ENCODE results near the gene KRTAP21-1.
"Not testable (repeated sequence)": the region's sequence is repeated elsewhere in the genome, so short reads cannot be mapped to it uniquely, and the experiment has no call there.

Gene KRTAP21-1

DNA sequence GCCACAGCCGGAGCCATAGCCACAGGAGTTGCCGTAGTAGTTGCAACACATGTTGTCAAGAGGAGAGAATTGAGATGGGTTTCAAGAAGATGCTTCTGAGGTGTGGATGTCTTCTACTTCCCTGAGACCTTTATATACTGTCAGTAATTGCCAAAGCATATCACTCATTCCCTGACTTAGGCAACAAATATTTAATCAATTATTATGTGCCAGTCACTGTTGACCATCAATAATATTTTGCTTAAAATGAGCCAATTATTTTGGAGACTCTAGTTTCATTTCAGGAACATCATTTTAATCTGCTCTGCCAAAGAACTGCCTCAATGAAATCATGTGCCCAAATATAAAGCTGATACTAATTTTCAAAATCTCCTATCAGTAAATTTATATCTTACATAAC lies at the start of gene KRTAP21-1:
KRTAP21-1 (minus strand) TSS at position 101 of the 400 bp plus-strand sequence; CDS start at position 51, 50 bp downstream.
- in situ Hi-C loops (cut with MboI; ENCODE audit: low sequenced_read_pairs) = not testable (repeated sequence)

DNA sequence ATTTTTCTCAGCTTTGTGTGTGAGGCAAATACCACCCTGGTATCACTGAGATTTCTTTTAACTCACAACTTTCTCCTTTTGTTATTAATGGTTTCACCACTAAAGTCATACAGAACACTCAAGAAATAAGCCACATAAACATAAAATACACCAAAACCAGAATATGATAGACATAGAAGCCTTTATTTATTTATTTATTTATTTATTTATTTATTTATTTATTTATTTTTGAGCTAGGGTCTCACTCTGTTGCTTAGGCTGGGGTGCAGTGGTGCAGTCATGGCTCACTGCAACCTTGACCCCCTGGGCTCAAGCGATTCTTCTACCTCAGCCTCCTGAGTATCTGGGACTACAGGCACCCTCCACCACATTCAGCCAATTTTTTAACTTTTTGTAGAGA lies 45.4 kb upstream of the KRTAP21-1 start:
- in situ Hi-C loops (cut with MboI; ENCODE audit: low sequenced_read_pairs) = no loop called here

DNA sequence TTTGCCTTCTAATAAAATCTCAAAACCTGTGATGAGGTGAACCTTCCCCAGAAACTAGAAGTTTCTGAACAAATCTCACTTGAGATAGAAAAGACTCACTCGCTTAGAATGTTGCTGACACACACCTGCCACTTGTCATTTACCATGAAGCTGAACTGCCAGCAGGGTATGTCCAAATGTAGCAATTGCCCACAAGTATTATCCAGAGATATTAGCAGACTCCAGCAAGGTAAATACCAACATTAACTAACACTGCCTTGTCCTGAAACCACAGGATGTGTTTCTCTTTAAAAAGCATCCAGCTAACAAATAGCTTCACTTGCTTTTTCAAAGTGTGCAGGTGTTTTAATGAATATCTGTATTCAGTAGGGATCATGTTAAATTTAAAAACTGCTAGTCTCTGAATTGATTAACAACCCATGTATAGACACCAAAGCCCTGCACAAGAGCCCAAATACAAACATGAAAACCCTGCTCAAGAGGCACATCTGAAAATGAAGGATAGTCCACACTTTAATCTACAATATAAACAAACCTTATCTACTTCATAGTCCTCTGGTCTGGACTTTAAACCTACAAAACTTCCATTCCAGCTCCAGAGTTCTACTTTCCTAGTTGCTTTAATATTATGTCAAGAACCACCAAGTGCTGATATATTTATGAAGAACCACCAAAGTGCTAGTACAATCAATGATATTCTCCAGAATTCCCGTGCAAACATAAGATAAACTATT lies 38.5 kb upstream of the KRTAP21-1 start:
- in situ Hi-C loops (cut with MboI; ENCODE audit: low sequenced_read_pairs) = no loop called here

DNA sequence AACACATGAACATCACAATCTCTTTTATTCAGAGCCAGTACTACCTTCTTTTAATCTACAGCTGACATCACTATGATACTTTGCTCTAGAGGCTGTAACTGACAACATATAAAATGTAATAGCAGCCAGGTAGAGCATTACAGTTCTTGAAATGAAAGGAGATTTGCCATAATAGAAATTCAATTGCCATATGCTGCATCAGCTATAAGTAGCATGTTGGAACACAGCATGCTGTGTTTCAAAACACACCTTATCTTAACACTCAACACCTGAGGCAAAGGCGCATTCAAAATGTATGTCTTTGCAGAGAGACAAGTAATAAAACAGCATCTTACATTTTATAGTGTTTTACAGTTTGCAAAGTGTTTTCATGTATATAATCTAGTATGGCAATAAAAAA lies 24.0 kb upstream of the KRTAP21-1 start:
- in situ Hi-C loops (cut with MboI; ENCODE audit: low sequenced_read_pairs) = no loop called here

DNA sequence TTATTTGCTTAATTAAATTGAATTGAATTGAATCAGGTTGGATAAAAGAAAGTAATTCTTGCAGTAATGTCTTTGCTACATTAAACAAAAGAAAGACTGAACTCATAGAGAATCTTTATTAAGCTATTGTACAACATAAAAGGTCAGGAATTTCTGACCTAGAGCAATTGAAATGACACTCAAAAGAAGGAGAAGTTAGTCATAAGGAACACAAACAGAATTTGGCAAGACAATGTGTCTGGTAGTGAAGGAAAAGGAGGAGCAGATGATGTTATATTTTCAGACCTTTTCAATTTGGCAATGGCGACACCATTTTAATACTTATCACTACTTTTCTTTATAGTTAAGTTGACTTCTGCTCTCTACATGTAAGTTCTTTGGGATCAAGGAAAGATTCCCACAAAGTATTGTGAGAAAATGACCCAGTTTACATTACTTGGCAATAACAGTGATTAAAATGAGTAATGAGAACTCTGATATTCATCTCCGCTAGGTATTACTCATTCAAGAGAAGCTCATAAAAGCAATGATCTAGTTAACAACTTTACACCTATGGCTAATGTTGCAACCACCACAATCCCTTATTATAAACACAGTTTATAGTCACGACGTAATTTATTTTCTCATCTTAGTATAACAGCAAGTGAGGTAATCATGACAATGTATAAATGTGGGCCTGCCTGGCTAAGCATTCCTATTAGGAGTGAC lies 14.7 kb upstream of the KRTAP21-1 start:
- in situ Hi-C loops (cut with MboI; ENCODE audit: low sequenced_read_pairs) = no loop called here

DNA sequence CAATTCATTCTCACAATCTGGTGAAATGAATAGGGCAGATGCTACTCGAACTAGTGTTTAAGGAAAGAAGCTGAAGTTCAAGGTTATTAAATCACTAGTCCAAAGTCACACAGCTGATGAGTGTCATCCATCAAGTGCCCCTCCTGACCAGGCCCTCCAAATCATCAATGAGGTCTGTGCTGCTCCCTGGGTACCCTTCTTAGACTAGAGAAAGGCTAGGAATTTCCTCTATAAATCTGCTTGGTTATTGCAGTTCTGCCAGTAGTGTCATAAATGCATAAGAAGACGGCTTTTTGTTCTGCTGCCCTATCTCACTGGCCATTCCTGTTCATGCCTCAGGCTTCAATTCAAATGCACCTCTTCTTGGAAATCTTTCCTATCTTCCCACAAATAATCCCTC lies 5.5 kb upstream of the KRTAP21-1 start:
- in situ Hi-C loops (cut with MboI; ENCODE audit: low sequenced_read_pairs) = no loop called here

DNA sequence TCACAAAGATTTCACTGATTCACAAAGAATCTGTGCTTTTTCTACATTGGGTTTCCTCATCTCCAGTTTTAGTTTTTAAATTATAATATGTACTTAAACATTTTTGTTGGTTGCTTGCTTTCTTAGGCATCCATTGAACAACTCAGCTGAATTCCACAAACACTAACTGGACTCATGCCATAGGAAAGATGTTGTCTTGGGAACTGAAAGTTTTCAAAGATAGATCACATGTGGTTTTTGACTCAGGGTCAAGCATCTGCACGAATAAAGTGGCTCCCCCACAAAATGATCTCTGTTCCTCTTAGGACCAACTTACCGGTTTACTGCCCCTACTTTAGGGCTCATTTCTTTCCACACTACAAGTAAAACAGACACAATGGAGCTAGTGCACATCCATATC lies 3.1 kb upstream of the KRTAP21-1 start:
- in situ Hi-C loops (cut with MboI; ENCODE audit: low sequenced_read_pairs) = no loop called here

DNA sequence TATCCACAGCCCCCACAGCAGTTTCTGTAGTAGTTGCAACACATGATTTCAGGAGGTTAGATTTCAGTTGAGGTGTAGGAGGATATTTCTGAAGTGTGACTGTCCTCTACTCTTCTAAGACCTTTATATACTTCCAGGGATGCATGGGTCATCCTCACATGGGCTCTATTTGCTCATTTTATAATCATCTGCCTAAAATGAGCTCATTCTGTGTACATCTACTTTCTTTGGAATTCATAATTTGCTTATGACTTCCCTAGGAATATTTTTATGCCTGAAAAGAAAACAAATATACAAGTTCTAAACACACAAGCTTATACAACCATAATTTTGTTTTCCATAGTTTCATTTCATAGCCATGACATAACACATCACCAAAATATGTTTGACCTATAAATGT lies 8.1 kb downstream of the KRTAP21-1 start, which contains the start of gene KRTAP21-2:
KRTAP21-2 (minus strand) TSS at position 101 of the 400 bp plus-strand sequence; CDS start at position 44, 57 bp downstream.
- in situ Hi-C loops (cut with MboI; ENCODE audit: low sequenced_read_pairs) = no loop called here

DNA sequence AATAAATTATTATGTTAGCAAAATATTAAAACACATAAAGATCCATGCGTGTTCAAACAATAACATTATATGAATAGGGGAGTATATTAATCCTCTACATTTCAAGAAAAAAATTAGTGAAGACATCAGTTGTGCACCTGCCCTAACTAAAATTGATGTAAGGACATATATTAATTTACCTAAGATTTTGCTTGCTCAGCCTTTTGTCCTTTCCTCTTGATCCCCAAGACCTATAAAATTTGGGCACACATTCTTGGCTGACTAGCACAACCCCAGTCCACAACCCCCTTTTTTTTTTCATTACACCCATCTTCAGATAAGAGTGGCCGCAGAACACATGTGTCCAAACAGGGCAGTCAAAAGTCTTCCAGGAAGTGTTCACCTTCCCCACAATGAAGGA lies 14.8 kb downstream of the KRTAP21-1 start:
- in situ Hi-C loops (cut with MboI; ENCODE audit: low sequenced_read_pairs) = no loop called here

DNA sequence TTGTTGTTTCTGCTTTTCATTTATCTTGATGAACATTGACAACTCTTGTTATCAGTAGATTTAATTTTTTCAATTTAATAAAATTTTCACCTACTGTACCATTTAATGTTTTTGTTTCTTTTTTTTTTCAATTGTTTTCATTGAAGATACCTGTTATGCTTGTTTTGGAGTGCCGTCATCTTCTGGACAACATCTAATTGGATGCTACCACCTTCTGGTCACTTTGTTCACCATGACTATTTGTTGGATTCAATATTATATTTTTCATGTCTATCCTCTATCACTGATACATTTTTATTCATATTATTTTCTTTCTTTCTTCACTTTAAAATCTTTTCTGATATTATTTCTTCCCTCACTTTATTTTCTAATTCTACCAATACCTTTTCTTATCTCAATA lies 22.2 kb downstream of the KRTAP21-1 start:
- in situ Hi-C loops (cut with MboI; ENCODE audit: low sequenced_read_pairs) = no loop called here

DNA sequence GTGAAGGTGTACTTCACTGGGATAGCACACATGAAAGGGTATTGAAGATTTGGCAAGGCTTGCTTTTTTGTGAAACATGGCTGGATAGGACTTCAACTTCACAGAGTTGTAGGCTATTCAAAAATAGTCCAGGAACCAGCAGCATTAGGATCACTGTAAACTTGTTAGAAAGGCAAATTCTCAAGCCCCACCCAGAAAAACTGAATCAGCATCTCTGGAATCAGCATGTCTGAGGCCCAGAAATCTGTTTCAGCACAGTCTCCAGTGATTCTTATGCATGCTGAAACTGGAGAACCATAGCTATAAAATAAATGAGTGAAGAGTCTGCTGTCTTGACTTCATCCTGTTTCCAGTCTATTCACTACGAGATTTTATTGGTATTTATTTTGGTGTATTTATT lies 28.5 kb downstream of the KRTAP21-1 start:
- in situ Hi-C loops (cut with MboI; ENCODE audit: low sequenced_read_pairs) = no loop called here

DNA sequence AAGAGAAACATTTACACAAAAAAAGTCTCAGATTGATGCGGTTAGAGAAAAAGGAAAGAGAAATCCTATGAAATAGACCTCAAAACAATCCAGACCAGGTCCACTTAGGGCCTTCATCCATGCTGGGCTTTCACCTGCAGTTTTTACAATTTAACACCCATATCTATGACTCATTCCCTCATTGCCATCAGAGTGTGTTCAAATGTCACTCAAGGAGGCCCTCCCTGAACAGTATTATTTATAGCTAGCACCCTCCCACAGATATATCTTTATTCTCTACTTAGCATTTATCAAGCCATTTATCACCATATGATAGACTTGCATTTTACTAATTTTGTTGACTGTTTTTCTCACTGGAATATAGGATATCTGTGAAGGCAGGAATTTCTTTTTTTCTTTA lies 35.8 kb downstream of the KRTAP21-1 start:
- in situ Hi-C loops (cut with MboI; ENCODE audit: low sequenced_read_pairs) = no loop called here

DNA sequence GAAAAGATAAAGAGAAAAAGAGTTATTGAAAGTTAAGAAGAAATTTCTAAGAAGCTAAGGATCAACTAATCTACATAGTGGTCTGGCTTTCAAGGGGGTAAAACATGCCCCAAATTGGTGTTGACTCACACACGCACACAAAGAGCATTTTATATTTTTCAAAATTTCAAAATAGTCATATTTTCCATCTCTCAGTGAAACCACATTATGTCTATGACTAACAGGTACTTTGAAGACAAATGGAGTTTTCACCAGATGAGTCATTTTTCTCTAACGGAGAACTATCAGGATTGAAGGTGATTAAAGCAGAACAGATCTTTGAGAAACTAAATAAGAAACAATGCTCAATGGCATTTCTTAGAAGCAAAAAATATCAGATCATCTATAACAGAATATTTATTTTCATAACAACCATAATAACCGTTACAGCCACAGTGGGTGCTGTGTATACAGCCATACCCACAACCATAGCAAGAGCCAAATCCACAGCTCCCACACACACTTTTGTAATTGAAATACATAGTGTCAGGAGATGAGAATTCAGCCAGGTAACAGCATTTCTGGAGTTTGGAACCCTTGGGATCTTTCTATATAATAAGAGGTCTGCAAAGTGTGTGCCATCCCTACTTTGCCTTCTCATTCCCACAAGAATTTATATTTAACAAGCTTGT lies 36.9 kb downstream of the KRTAP21-1 start, which contains the start of gene KRTAP21-3:
KRTAP21-3 (minus strand) TSS at position 539 of the 671 bp plus-strand sequence; CDS start at position 521, 18 bp downstream.
- in situ Hi-C loops (cut with MboI; ENCODE audit: low sequenced_read_pairs) = no loop called here

DNA sequence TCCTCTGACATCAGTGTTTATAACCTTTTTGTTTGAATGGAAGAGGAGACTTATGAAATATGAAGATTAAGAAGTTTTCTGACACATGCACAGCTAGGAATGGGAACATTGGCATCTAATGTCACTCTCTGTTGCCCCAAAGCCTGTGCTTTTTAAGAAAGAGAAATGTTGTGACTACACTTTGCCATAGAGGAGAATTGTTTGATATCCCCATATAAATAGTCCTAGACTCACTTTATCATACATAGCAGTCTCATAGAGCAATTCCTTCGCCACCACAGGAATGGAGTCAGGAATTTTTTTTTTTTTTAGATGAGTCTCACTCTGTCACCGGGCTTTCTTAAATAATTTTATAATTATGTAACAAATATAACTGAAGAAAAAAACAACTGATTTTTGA lies 38.1 kb downstream of the KRTAP21-1 start:
- in situ Hi-C loops (cut with MboI; ENCODE audit: low sequenced_read_pairs) = no loop called here

DNA sequence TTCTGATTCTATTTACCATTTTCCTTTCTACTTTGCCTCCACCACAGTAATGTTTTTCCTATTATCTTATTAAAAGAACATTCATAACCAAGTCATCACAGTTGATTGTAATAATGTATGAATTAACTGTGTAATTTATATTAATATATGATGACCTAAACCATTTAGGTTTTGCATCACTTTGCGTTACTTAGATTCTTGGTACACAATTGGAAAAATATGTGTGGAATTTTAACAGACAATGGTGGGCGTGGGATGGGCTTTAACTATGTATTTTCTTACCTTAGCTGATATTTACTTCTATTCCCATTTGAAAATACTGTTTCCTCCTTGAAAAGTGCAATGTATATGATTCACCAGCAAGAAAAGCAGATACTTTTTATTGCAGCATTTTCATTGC lies 40.3 kb downstream of the KRTAP21-1 start:
- in situ Hi-C loops (cut with MboI; ENCODE audit: low sequenced_read_pairs) = no loop called here

DNA sequence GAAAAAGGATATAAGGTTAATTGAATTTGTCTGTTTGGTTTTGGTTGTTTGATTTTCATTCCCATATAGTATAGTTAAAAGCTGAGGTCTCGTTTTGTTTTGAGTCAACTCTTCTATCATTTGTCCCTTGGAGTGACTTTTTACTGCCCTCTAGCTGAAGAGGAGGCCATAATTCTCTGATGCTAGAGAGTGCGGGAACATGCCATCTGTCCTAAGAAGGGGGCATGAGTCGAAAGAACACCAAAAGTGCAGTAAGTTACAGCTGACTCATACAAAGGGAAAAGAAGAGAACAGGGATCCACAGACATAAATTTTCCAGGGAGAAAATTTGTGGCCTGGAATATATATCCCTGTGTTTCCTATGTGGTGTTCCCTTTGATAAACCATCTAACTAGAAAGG lies 40.8 kb downstream of the KRTAP21-1 start:
- in situ Hi-C loops (cut with MboI; ENCODE audit: low sequenced_read_pairs) = no loop called here

DNA sequence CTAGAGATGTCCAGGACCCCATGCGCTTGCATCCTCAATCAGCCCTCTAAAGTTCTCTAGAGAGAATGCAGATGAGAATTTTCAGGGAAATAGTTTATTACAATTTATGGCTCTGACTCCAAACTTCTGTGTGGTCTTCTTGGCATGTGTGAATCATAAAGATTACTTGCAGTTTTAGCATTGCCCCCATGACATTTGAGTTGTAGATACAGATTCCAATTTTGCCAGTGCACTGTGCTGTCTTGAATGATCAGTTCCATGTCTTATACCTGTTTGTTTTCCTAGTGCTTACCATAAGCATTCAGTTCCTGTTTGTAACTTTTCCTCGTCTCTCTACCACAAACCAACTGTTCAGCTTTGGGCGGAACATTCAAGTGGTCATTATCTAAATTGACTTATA lies 41.5 kb downstream of the KRTAP21-1 start:
- in situ Hi-C loops (cut with MboI; ENCODE audit: low sequenced_read_pairs) = no loop called here

DNA sequence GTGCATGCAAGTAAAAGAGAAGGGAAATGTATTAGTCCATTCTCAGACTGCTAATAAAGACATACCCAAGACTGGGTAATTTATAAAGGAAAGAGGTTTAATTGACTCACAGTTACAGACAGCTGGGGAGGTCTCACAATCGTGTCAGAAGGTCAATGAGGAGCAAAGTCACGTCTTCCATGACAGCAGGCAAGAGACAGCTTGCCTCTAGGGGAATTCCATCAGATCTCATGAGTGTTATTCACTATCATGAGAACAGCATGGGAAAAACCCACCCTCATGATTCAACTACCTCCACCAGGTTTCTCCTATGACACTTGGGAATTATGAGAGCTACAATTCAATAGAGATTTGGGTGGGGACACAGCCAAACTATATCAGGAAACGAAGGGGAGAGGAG lies 44.7 kb downstream of the KRTAP21-1 start:
- in situ Hi-C loops (cut with MboI; ENCODE audit: low sequenced_read_pairs) = no loop called here

DNA sequence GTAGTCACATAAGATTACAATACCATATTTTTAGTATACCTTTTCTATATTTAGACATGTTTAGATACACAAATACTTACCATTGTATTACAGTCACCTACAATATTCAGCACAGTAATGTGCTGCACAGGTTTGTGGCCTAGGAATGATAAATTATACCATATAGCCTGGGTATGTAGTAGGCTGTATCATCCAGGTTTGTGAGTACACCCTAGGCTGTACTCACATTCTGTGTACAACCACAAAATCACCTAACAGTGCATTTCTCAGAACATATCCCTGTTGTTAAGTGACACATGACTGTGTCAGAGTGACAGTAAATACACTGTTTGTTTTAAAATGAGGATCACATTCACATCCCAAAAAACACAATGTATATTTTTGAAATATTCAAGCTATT lies 47.8 kb downstream of the KRTAP21-1 start:
- in situ Hi-C loops (cut with MboI; ENCODE audit: low sequenced_read_pairs) = no loop called here
